GM12878 (cell line): ENCODE data around the gene ACOT7.

Experiments used
- ETV6 ChIP-seq, 2 experiments: fragments of 450-650 bp in 1 of 2; IDR thresholded peaks in 1 of 2; conservative IDR thresholded peaks in 1 of 2; 2 replicates each; pipeline ENCODE4 v1.6.1; 2014; ENCODE audit warnings: antibody characterized with exemption in 1 of 2, borderline replicate concordance in 1 of 2, low read depth in 1 of 2, mild to moderate bottlenecking in 1 of 2, moderate library complexity in 1 of 2
- SPI1 ChIP-seq: IDR thresholded peaks from 2 replicates; pipeline ENCODE4 v1.6.1; 2011; ENCODE audit warnings: low read depth, mild to moderate bottlenecking, low read length, moderate library complexity, borderline replicate concordance; ENCODE audit not compliant: insufficient read depth
- SRF ChIP-seq, 2 experiments: IDR thresholded peaks; 2 replicates each; pipeline ENCODE4 v1.6.1; 2011; ENCODE audit warnings: low read depth in 2 of 2, low read length in 2 of 2, mild to moderate bottlenecking in 1 of 2, moderate library complexity in 1 of 2
- TF ChIP-seq, protein P1 (sequence below): fragments of 450-650 bp; IDR thresholded peaks from 2 replicates; pipeline ENCODE4 v1.6.1; 2014; ENCODE audit warnings: mild to moderate bottlenecking

DNA sequence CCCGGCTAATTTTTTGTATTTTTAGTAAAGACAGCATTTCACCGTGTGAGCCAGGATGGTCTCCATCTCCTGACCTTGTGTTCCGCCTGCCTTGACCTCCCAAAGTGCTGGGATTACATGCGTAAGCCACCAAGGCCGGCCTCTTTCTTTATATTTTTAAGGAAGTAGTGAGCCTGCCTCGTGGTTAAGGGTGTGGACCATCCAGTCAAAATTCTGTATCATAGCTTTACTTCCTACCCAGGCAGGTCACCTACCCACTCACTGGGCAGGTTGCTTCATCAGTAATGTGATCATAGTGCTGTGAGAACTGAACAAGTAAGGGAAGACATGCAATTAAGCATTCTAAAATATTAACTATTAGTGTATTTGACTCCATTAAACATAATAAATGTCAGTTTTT is 8.1 kb upstream of the ACOT7 start:
- TF ChIP-seq, protein P1, sequence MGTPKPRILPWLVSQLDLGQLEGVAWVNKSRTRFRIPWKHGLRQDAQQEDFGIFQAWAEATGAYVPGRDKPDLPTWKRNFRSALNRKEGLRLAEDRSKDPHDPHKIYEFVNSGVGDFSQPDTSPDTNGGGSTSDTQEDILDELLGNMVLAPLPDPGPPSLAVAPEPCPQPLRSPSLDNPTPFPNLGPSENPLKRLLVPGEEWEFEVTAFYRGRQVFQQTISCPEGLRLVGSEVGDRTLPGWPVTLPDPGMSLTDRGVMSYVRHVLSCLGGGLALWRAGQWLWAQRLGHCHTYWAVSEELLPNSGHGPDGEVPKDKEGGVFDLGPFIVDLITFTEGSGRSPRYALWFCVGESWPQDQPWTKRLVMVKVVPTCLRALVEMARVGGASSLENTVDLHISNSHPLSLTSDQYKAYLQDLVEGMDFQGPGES, result no peak
- TF ChIP-seq ETV6 (conservative IDR thresholded peaks at IDR 0.05 in 1 of 2, IDR thresholded peaks at IDR 0.05 in 1 of 2; ENCODE audit: borderline replicate concordance in 1 of 2, low read depth in 1 of 2) (no peak), SPI1 (no peak), SRF (IDR thresholded peaks at IDR 0.05; ENCODE audit: low read depth in 2 of 2, low read length in 2 of 2) (no peak)
